ENCODE data around the gene PSMB3. TPM values are rescaled to one million over a fixed set of nuclear protein-coding genes. Genes with fewer than 3 reads are reported as not detected.

The PSMB3 gene
- total and polyA plus RNA-seq, 9 of the 15 experiments (the other 6 are each of a cell fraction or from before 2014, with no cell fraction given), result 460 to 2,775 (median 574) TPM

- TF ChIP-seq ARID3A (IDR thresholded peaks at IDR 0.05; ENCODE audit: borderline replicate concordance, low read depth, low read length) (0 out of 2 replicates have a peak, but pooled peaks have one; percentile 12), SP1 (CRISPR knock-in tag; IDR thresholded peaks at IDR 0.05) (no peak), MTA1 (IDR thresholded peaks at IDR 0.05; ENCODE audit: borderline replicate concordance) (0 out of 2 replicates have a peak, but pooled peaks have one; percentile 17), PRDM10 (IDR thresholded peaks at IDR 0.05; ENCODE audit: partially characterized antibody) (peak; percentile 62), ZNF282 (CRISPR knock-in tag; IDR thresholded peaks at IDR 0.05) (no peak), RNF2 (IDR thresholded peaks at IDR 0.05) (peak; percentile 64; the same call in 1 of the 2 replicates), HDAC1 (IDR thresholded peaks at IDR 0.05) (peak in 1 of 2 experiments; percentile 95; a peak in 2 of 4 replicates), MITF (IDR thresholded peaks at IDR 0.05) (no peak), SPI1 (IDR thresholded peaks at IDR 0.05; ENCODE audit: borderline replicate concordance, low read depth, low read length) (0 out of 2 replicates have a peak, but pooled peaks have one; percentile 7), CHD4 (IDR thresholded peaks at IDR 0.05; ENCODE audit: insufficient read depth, insufficient replicate concordance, low read depth, low read length, poor library complexity, severe bottlenecking) (peak; percentile 56), ZNF583 (CRISPR knock-in tag; IDR thresholded peaks at IDR 0.05) (no peak)
- TF ChIP-seq, protein P1, sequence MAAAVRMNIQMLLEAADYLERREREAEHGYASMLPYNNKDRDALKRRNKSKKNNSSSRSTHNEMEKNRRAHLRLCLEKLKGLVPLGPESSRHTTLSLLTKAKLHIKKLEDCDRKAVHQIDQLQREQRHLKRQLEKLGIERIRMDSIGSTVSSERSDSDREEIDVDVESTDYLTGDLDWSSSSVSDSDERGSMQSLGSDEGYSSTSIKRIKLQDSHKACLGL (CRISPR knock-in tag; IDR thresholded peaks at IDR 0.05; ENCODE audit: borderline replicate concordance, poor library complexity, severe bottlenecking), result no peak
- TF ChIP-seq, protein P2, sequence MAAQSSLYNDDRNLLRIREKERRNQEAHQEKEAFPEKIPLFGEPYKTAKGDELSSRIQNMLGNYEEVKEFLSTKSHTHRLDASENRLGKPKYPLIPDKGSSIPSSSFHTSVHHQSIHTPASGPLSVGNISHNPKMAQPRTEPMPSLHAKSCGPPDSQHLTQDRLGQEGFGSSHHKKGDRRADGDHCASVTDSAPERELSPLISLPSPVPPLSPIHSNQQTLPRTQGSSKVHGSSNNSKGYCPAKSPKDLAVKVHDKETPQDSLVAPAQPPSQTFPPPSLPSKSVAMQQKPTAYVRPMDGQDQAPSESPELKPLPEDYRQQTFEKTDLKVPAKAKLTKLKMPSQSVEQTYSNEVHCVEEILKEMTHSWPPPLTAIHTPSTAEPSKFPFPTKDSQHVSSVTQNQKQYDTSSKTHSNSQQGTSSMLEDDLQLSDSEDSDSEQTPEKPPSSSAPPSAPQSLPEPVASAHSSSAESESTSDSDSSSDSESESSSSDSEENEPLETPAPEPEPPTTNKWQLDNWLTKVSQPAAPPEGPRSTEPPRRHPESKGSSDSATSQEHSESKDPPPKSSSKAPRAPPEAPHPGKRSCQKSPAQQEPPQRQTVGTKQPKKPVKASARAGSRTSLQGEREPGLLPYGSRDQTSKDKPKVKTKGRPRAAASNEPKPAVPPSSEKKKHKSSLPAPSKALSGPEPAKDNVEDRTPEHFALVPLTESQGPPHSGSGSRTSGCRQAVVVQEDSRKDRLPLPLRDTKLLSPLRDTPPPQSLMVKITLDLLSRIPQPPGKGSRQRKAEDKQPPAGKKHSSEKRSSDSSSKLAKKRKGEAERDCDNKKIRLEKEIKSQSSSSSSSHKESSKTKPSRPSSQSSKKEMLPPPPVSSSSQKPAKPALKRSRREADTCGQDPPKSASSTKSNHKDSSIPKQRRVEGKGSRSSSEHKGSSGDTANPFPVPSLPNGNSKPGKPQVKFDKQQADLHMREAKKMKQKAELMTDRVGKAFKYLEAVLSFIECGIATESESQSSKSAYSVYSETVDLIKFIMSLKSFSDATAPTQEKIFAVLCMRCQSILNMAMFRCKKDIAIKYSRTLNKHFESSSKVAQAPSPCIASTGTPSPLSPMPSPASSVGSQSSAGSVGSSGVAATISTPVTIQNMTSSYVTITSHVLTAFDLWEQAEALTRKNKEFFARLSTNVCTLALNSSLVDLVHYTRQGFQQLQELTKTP (IDR thresholded peaks at IDR 0.05; ENCODE audit: low read depth in 1 of 2, partially characterized antibody in 2 of 2), result peak in 1 of 2 experiments; percentile 16
- TF ChIP-seq, protein P3, sequence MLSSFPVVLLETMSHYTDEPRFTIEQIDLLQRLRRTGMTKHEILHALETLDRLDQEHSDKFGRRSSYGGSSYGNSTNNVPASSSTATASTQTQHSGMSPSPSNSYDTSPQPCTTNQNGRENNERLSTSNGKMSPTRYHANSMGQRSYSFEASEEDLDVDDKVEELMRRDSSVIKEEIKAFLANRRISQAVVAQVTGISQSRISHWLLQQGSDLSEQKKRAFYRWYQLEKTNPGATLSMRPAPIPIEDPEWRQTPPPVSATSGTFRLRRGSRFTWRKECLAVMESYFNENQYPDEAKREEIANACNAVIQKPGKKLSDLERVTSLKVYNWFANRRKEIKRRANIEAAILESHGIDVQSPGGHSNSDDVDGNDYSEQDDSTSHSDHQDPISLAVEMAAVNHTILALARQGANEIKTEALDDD (IDR thresholded peaks at IDR 0.05), result peak; percentile 31; the same call in 1 of the 2 replicates
Observed at GRCh38 chr17:38751808-38752307, 683 bp upstream of the PSMB3 start (continued).

Data from K562 (cell line).